NCI-H748 treated with DMSO at 0.1 percent for 48 hours (cell line): ENCODE data around the gene TDO2.
"Not testable (repeated sequence)": the region's sequence is repeated elsewhere in the genome, so short reads cannot be mapped to it uniquely, and the experiment has no call there.

Source experiments
- DNase-seq: peaks from one replicate; lab custom pipeline; 2025; lab: John Stamatoyannopoulos, UW

Gene TDO2

GRCh38 chr4:155903453-155903852, at the start of gene TDO2:
Gene TDO2 (plus strand): TSS chr4:155903696. CDS start chr4:155903759, 63 bp downstream.
- DNase-seq, result no peak

- no peak for DNase-seq
Measured at GRCh38 chr4:155854582-155855226, 48.8 kb upstream of the TDO2 start.

GRCh38 chr4:155855897-155856296, 47.6 kb upstream of the TDO2 start:
- no peak for DNase-seq

DNA sequence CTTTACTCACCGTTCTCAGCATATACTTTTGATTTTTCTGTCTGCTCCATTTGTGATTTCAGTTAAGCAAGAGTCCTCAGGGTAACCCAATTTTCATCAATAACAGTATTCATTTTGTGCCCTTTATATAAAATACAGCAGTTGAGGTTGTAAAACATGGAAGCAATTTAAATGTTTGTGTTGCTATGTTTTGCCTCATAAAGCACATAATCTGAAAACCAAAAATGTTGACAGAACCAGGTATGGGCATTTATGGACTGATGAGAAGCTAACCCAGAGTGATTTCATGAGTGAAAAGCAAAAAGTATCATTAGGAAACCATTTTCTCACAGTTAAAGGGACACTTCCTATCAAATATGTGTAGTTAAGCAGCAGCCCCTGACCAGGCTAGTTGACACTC, 37.3 kb upstream of the TDO2 start, which contains the start of gene ASIC5:
ASIC5 (minus strand) TSS at position 101 of the 400 bp plus-strand sequence; CDS start at position 50, 51 bp downstream.
- no peak for DNase-seq

GRCh38 chr4:155875878-155876277, 27.6 kb upstream of the TDO2 start:
- no peak for DNase-seq

GRCh38 chr4:155877971-155878370, 25.5 kb upstream of the TDO2 start:
- no peak for DNase-seq

DNA sequence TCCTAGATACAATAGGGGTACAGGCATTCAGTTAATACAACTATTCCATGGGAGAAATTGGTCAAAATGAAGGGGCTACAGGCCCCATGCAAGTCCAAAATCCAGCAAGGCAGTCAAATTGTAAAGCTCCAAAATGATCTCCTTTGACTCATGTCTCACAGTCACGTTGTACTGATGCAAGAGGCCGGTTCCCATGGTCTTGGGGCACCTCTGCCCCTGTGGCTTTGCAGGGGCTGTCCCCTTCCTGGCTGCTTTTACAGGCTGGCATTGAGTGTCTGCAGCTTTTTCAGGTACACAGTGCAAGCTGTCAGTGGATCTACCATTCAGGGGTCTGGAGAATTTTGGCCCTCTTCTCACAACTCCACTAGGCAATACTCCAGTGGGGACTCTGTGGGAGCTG, 24.9 kb upstream of the TDO2 start:
- DNase-seq, result no peak

- DNase-seq, result no peak
Measured at GRCh38 chr4:155879767-155880166, 23.7 kb upstream of the TDO2 start.

DNA sequence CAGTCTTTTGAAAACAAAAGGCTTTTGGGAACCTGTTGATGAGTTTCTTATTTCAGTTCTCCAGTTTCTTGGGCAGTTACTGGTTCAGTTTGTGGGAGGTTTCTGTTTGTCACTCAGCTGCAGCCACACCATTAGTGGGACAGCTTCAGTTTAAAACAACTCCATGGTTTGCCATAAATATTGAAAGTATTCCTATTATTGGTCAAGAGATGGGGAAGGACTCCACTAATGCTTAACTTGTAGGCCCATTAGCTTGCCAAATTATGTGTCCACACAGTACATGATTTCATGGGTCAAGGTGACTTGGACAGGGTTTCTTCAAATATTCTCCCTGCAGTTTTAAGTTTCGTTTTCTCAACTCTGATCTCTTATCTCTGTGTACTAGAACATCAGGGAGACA, 21.9 kb upstream of the TDO2 start:
- DNase-seq, result no peak

GRCh38 chr4:155883895-155884294, 19.6 kb upstream of the TDO2 start:
- DNase-seq, result no peak

GRCh38 chr4:155885666-155886065, 17.8 kb upstream of the TDO2 start:
- DNase-seq, result no peak

- no peak for DNase-seq
Measured at GRCh38 chr4:155887045-155887444, 16.5 kb upstream of the TDO2 start.

DNA sequence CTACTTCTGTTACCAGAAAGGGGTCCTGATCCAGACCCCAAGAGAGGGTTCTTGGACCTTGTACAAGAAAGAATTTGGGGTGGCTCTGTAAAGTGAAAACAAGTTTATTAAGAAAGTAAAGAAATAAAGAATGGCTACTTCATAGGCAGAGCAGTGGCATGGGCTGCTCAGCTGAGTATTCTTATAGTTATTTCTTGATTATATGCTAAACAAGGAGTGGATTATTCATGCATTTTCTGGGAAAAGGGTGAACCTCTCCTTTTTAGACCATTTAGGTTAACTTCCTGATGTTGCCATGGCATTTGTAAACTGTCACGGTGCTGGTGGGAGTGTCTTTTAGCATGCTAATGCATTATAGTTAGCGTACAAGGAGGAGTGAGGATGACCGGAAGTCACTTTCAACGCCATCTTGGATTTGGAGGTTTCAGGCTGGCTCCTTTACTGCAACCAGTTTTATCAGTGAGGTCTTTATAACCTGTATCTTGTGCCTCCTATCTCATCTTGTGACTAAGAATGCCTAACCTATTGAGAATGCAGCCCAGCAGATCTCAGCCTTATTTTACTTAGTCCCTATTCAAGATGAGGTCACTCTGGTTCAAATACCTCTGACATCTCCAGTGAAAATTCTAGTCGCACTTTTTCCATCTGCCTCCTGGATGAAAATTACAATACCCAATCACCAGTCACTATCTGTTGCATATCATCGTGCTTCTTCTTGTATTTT, 15.5 kb upstream of the TDO2 start:
- no peak for DNase-seq

DNA sequence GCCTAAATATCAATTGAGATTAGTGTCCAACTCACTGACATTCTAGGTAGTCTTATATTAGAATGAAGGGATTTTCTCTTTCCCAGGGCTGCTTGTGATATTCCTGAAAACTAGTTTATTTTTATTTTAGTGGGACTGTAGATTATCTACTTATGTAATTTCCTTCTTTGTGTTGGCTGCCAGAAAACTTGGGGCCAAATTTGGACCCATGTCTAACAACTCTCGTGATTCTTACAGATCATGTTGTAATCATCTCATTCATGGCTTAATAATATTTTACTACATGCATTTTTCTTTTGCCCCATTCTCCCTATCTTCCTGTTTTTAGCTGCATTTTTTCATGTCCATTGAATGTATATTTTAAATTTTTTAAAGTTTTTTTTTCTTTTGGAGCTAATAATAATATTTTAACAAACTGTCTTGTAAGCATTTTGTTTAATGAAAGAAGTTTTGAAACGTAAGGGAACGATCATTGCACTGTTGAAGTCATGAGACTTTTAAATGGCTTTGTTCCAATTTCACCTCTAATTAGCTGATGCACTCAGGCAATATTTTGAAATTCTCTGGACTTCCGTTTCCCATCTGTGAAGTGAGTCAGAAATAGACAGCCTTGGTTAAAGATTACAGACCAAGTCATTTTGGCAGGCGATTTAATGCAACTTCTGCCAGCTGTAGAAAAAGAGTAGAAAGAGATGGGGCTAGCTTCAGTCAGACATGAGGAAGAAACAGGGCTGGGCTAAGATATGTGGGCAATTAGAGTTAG, 14.3 kb upstream of the TDO2 start:
- no peak for DNase-seq

- DNase-seq, result no peak
Measured at GRCh38 chr4:155889946-155890345, 13.6 kb upstream of the TDO2 start.

- no peak for DNase-seq
Measured at GRCh38 chr4:155891058-155891457, 12.4 kb upstream of the TDO2 start.

DNA sequence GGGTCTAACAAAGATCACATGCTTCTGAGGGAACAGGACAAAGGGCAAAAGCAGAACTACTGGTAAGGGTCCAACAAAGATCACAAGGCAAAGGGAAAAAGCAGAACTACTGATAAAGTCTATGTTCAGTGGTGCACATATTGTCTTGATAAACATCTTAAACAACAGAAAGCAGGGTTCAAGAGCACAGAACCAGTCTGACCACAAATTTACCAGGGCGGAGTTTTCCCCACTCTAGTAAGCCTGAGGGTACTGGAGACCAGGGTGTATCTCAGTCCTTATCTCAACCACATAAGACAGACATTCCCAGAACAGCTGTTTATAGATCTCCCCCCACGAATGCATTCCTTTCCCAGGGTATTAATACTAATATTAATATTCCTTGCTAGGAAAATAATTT, 5.1 kb upstream of the TDO2 start:
- not testable (repeated sequence) for DNase-seq

- DNase-seq, result no peak
Measured at GRCh38 chr4:155899891-155900290, 3.6 kb upstream of the TDO2 start.

DNA sequence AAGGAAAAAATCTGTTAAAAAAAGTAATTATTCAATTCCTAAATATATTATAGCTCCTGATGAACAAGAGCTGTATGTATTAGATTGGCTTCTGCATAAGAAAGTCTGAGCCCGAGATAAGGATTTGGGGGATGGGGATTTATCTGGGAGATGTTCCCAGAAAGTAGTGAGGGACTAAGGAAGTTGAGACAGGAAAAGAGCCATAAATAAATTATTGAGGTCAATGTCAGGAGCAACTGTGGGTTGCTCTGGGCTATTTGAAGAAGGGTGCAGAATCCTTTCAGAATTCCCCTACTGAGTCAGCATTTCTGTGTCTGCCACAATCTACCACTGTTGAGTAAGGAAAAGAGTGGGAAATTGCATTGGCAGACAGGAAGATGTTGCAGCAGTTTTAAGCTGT, 3.1 kb upstream of the TDO2 start:
- DNase-seq, result no peak

DNA sequence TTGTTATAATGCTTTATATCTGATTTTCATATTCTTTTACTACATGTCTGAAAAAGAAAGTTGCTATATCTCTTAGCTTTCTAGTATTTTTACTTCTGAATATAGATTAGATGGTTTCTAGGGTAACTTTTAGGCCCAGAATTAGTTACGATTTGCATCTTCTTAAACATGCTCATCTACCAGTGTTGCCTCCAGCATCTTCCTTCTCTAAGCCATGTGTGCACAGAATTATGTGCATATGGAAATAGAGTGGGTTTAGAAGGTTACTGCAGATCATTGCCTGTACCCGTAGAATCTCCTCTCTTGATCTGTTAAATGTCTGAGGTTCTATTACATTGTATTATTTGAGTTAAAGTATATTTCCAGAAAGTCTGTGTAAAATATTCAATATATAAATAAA, 2.5 kb upstream of the TDO2 start:
- DNase-seq, result no peak

DNA sequence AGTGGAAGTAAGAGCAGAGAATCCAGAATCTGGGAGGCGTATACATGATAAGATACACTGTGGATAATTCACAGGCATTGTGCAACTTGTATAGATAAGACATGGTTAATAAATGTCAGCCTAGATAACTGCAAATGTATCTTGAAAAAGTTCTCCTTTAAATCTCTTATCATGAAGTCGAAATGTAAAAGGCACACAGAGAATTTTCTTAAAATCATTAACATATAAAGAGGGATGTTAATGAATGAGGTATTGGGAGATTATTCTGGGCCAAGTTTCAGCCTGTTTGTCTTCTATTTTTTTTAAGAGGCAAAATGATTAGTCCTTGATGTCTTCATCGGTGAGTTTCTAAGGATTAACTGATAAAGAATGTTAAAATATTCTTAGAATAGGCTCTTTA, 835 bp downstream of the TDO2 start:
- no peak for DNase-seq

- no peak for DNase-seq
Measured at GRCh38 chr4:155906554-155907247, 3.2 kb downstream of the TDO2 start.
